Keratinocyte (primary cell): ENCODE data around the gene HAUS8.
"Not testable (repeated sequence)": the region's sequence is repeated elsewhere in the genome, so short reads cannot be mapped to it uniquely, and the experiment has no call there.

Experiments used
- CTCF ChIP-seq, 3 experiments: IDR thresholded peaks in 1 of 3; conservative IDR thresholded peaks in 1 of 3; optimal IDR thresholded peaks in 1 of 3; 2 replicates in 2 of 3; 3 replicates in 1 of 3; pipeline versions ENCODE3 to v1.5.1; 2011; ENCODE audit warnings: low read length in 3 of 3, mild to moderate bottlenecking in 3 of 3, moderate library complexity in 2 of 3, control low read depth in 1 of 3, inconsistent platforms in 1 of 3; ENCODE audit not compliant: insufficient read depth in 2 of 3; ENCODE audit errors: extremely low read depth in 1 of 3
- EZH2 ChIP-seq: IDR thresholded peaks from one replicate; pipeline ENCODE4 v1.6.1; 2012; ENCODE audit warnings: inconsistent platforms, mild to moderate bottlenecking, low read length, moderate library complexity

DNA sequence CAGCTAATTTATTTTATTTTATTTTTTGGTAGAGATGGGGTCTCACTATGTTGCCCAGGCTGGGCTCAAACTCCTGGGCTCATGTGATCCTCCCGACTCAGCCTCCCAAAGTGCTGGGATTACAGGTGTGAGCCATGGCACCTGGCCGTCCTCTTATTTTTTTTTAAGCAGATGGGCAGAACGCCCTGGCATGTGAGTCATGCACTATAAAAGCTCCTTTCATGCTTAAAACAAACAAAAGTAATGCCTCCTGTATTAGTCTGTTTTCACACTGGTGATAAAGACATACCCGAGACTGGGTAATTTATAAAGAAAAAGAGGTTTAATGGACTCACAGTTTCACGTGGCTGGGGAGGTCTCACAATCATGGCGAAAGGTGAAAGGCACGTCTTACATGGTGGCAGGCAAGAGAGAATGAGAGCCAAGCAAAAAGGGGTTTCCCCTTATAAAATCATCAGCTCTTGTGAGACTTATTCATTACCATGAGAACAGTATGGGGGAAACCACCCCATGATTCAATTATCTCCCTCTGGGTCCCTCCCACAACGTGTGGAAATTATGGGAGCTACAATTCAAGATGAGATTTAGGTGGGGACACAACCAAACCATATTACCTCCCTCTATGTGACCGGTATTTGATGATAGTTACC is 60.9 kb downstream of the HAUS8 start:
- not testable (repeated sequence) for TF ChIP-seq CTCF (optimal IDR thresholded peaks at IDR 0.05 in 1 of 3, IDR thresholded peaks at IDR 0.05 in 1 of 3, conservative IDR thresholded peaks at IDR 0.05 in 1 of 3; ENCODE audit: extremely low read depth in 1 of 3, insufficient read depth in 2 of 3, low read length in 3 of 3); EZH2
